Erythroblast (primary cell): ENCODE measurements around the gene ZNF492.

Experiments
- GATA1 ChIP-seq: IDR thresholded peaks from 2 replicates; pipeline ENCODE4 v1.6.1; 2011; ENCODE audit warnings: low read depth, mild to moderate bottlenecking, control low read depth, low read length, moderate library complexity
- POLR2A ChIP-seq: IDR thresholded peaks from 2 replicates; pipeline ENCODE4 v1.6.1; 2011; ENCODE audit warnings: mild to moderate bottlenecking, low read length

- TF ChIP-seq POLR2A (no peak), GATA1 (no peak)
These were observed 315 bp downstream of the ZNF492 start for GRCh38 chr19:22634450-22634827.
